Sigmoid colon (tissue), 7 donors: ENCODE data around the gene DICER1. TPM values are rescaled to one million over a fixed set of nuclear protein-coding genes. Genes with fewer than 3 reads are reported as not detected.

Experiments
- DNase-seq: peaks from one replicate; pipeline ENCODE4 v3.0.0-alpha.2; 2019
- H3K27ac ChIP-seq, 4 donors: fragments of 200-600 bp; sonication (generic); one replicate each; pipeline ENCODE4 v1.5.1; 2016 to 2019; ENCODE audit warnings: mild to moderate bottlenecking in 1 of 4
- H3K27me3 ChIP-seq, 3 donors: fragments of 200-600 bp; sonication (generic); one replicate each; pipeline ENCODE4 v1.5.1; 2019; ENCODE audit warnings: mild to moderate bottlenecking in 1 of 3
- H3K36me3 ChIP-seq, 4 donors: fragments of 200-600 bp; sonication (generic); one replicate each; pipeline ENCODE4 v1.5.1; 2016 to 2019
- H3K4me1 ChIP-seq, 4 donors: fragments of 200-600 bp; sonication (generic); one replicate each; pipeline ENCODE4 v1.5.1; 2017 to 2019
- H3K4me3 ChIP-seq, 4 donors: fragments of 200-600 bp; sonication (generic); one replicate each; pipeline ENCODE4 v1.5.1; 2017 to 2019; ENCODE audit warnings: mild to moderate bottlenecking in 2 of 4, moderate library complexity in 1 of 4
- H3K9me3 ChIP-seq, 4 donors: fragments of 200-600 bp in 3 of 4; sonication (generic) in 3 of 4; one replicate each; pipeline versions ENCODE4 v1.5.1 to v1.6.1; 2013 to 2019
- CTCF ChIP-seq, 4 experiments: fragments of 450-650 bp in 3 of 4; fragments of 200-600 bp in 1 of 4; IDR thresholded peaks; one replicate each; pipeline ENCODE4 v1.5.1; 2016 to 2019; ENCODE audit warnings: antibody characterized with exemption in 4 of 4, mild to moderate bottlenecking in 3 of 4, moderate library complexity in 2 of 4
- EP300 ChIP-seq, 4 donors: sonication (generic); formaldehyde crosslinking; IDR thresholded peaks; one replicate each; pipeline ENCODE4 v1.6.1; 2017; ENCODE audit warnings: antibody characterized with exemption in 4 of 4
- POLR2A ChIP-seq, 2 donors: fragments of 450-650 bp; IDR thresholded peaks; one replicate each; pipeline ENCODE4 v1.6.1; 2016; ENCODE audit warnings: antibody characterized with exemption in 2 of 2, mild to moderate bottlenecking in 2 of 2, moderate library complexity in 2 of 2
- POLR2AphosphoS5 ChIP-seq, 4 donors: sonication (generic); formaldehyde crosslinking; IDR thresholded peaks; one replicate each; pipeline ENCODE4 v1.6.1; 2017; ENCODE audit warnings: antibody characterized with exemption in 4 of 4
- WGBS, 2 donors: extraction: QIAGEN DNeasy Blood & Tissue Kit; methylation state at CpG; one replicate each; pipeline ENCODE4 v1.1.7; 2013; 5-methylcytosine and 5-hydroxymethylcytosine counted together
- intact Hi-C: fragments of 100-400 bp; cut with DNase I; formaldehyde crosslinking; loops from one replicate; pipeline ENCODE4 v1.15.1; 2023
- polyA plus RNA-seq, 3 donors: library from polyadenylated mRNA; stranded (reverse); fragments of 200-250 nt; gene quantifications; one replicate each; pipeline ENCODE4 v1.2.3, GENCODE V29; 2013
- total RNA-seq, 4 donors: library from RNA; depleted of rRNA; stranded (reverse); fragments of >200 nt; gene quantifications; one replicate each; pipeline ENCODE4 v1.1.0, GENCODE V29; 2016
- donor health status: healthy with polysubstance abuse.
- donor health status: Bipolar disorder and iron deficiency.
- donor health status: healthy.

Gene DICER1
- total and polyA plus RNA-seq, 7 donors = 6.0 to 77.0 (median 44.9) TPM

GRCh38 chr14:95133282-95133681 is 24.0 kb downstream of the DICER1 start:
- Histone ChIP-seq H3K4me1 (peaks cover 0 to 57% (median 52%) of the 10 kb centered on the region in 4 donors), H3K27ac (peak overlapping the region in 2 of 4 donors; percentile 5 to 42), H3K9me3 (no peaks in the 10 kb centered on the region), H3K4me3 (no peak overlapping the region), H3K36me3 (peaks cover 0 to 27% (median 2%) of the 10 kb centered on the region in 4 donors), H3K27me3 (no peaks in the 10 kb centered on the region)
- no peak for TF ChIP-seq POLR2A (IDR thresholded peaks at IDR 0.05)
- no peak for TF ChIP-seq CTCF (IDR thresholded peaks at IDR 0.05)
- no peak for TF ChIP-seq POLR2AphosphoS5 (IDR thresholded peaks at IDR 0.05)
- no peak for TF ChIP-seq EP300 (IDR thresholded peaks at IDR 0.05)
- WGBS, 2 donors = 94 to 95% methylated on average over 2 of the region's 2 CpGs
- intact Hi-C loops = no loop called here
- no peak for DNase-seq

GRCh38 chr14:95132760-95133159 is 24.6 kb downstream of the DICER1 start:
- TF ChIP-seq CTCF (IDR thresholded peaks at IDR 0.05) (no peak), EP300 (IDR thresholded peaks at IDR 0.05) (no peak), POLR2A (IDR thresholded peaks at IDR 0.05) (no peak), POLR2AphosphoS5 (IDR thresholded peaks at IDR 0.05) (no peak)
- Histone ChIP-seq H3K27me3 (no peaks in the 10 kb centered on the region), H3K4me3 (no peak overlapping the region), H3K4me1 (peaks cover 0 to 52% (median 47%) of the 10 kb centered on the region in 4 donors), H3K36me3 (peaks cover 0 to 27% (median 2%) of the 10 kb centered on the region in 4 donors), H3K27ac (peak overlapping the region in 3 of 4 donors; percentile 5 to 42 (median 36)), H3K9me3 (no peaks in the 10 kb centered on the region)
- 79 to 85% methylated on average over 5 of the region's 5 CpGs for WGBS, 2 donors
- no peak for DNase-seq
- intact Hi-C loops = no loop called here

GRCh38 chr14:95130549-95130948 is 26.8 kb downstream of the DICER1 start:
- Histone ChIP-seq H3K4me1 (peaks cover 0 to 33% (median 30%) of the 10 kb centered on the region in 4 donors), H3K9me3 (no peaks in the 10 kb centered on the region), H3K27ac (no peak overlapping the region), H3K36me3 (peaks cover 0 to 36% (median 2%) of the 10 kb centered on the region in 4 donors), H3K27me3 (no peaks in the 10 kb centered on the region), H3K4me3 (no peak overlapping the region)
- TF ChIP-seq POLR2A (IDR thresholded peaks at IDR 0.05) = no peak
- no peak for DNase-seq
- intact Hi-C loops = no loop called here
- 85 to 97% methylated on average over 3 of the region's 3 CpGs for WGBS, 2 donors

- WGBS, 2 donors = 79 to 89% methylated on average over 4 of the region's 4 CpGs
- Histone ChIP-seq H3K4me3 (no peak overlapping the region), H3K27me3 (no peaks in the 10 kb centered on the region), H3K36me3 (peaks cover 0 to 58% (median 11%) of the 10 kb centered on the region in 4 donors), H3K27ac (no peak overlapping the region), H3K9me3 (no peaks in the 10 kb centered on the region), H3K4me1 (peaks cover 0 to 15% (median 14%) of the 10 kb centered on the region in 4 donors)
- intact Hi-C loops = no loop called here
- no peak for DNase-seq
- TF ChIP-seq POLR2AphosphoS5 (IDR thresholded peaks at IDR 0.05) (no peak), CTCF (IDR thresholded peaks at IDR 0.05) (no peak), POLR2A (IDR thresholded peaks at IDR 0.05) (no peak), EP300 (IDR thresholded peaks at IDR 0.05) (no peak)
These were observed 29.2 kb downstream of the DICER1 start for GRCh38 chr14:95128140-95128539.

GRCh38 chr14:95127531-95127911 is 29.8 kb downstream of the DICER1 start:
- H3K4me1 ChIP-seq = peaks cover 0 to 9% (median 8%) of the 10 kb centered on the region in 4 donors
- WGBS, 2 donors = 96% methylated on average over 4 of the region's 4 CpGs
- no peak for TF ChIP-seq POLR2A (IDR thresholded peaks at IDR 0.05)
- no peak for TF ChIP-seq EP300 (IDR thresholded peaks at IDR 0.05)
- no peak for TF ChIP-seq CTCF (IDR thresholded peaks at IDR 0.05)
- no peak for TF ChIP-seq POLR2AphosphoS5 (IDR thresholded peaks at IDR 0.05)
- intact Hi-C loops = no loop called here
- DNase-seq = no peak
- no peaks in the 10 kb centered on the region for H3K9me3 ChIP-seq
- no peak overlapping the region for H3K27ac ChIP-seq
- no peak overlapping the region for H3K4me3 ChIP-seq
- H3K27me3 ChIP-seq = no peaks in the 10 kb centered on the region
- peaks cover 0 to 64% (median 11%) of the 10 kb centered on the region in 4 donors for H3K36me3 ChIP-seq
